Measurements from ENCODE around the gene PATZ1. TPM values are rescaled to one million over a fixed set of nuclear protein-coding genes. Genes with fewer than 3 reads are reported as not detected.

PATZ1 gene
- polyA plus RNA-seq (2012; rRNA removed) = 19.1 and 21.8 TPM in 2 replicates
- 9.7 and 15.2 TPM in 2 replicates for polyA plus RNA-seq (2012; cell fraction: cytosol; rRNA removed)
- 25.7 and 27.0 TPM in 2 replicates for polyA plus RNA-seq (2012; cell fraction: nucleus; rRNA removed)

GRCh38 chr22:31346255-31346732, at the start of gene PATZ1:
PATZ1 (minus strand) TSS chr22:31346346; CDS start chr22:31345602, 744 bp downstream.
- TF ChIP-seq EZH2phosphoT487 (IDR thresholded peaks at IDR 0.05; ENCODE audit: borderline replicate concordance, low read depth) = no peak
- TF ChIP-seq TAF1 (IDR thresholded peaks at IDR 0.05; ENCODE audit: borderline replicate concordance, low read depth, low read length) = peak; percentile 59; the same call in 1 of the 2 replicates
- TF ChIP-seq RXRA (IDR thresholded peaks at IDR 0.05; ENCODE audit: borderline replicate concordance, low read depth) = no peak
- no peak for TF ChIP-seq REST (IDR thresholded peaks at IDR 0.05; ENCODE audit: low read depth, low read length)
- TF ChIP-seq GABPA (IDR thresholded peaks at IDR 0.05; ENCODE audit: low read depth) = peak; percentile 71
- TF ChIP-seq TCF12 (IDR thresholded peaks at IDR 0.05) = 0 out of 2 replicates have a peak, but pooled peaks have one; percentile 17
- TF ChIP-seq NFIC (IDR thresholded peaks at IDR 0.05; ENCODE audit: borderline replicate concordance) = no peak
- TF ChIP-seq POLR2AphosphoS5 (IDR thresholded peaks at IDR 0.05; ENCODE audit: low read depth, low read length) = peak; percentile 57; the same call in 1 of the 2 replicates
- TF ChIP-seq ELF1 (IDR thresholded peaks at IDR 0.05) = peak; percentile 11; the same call in 1 of the 2 replicates
- TF ChIP-seq SMC3 (IDR thresholded peaks at IDR 0.05; ENCODE audit: low read depth, low read length) = no peak
- 0 out of 2 replicates have a peak, but pooled peaks have one; percentile 53 for TF ChIP-seq ZBTB33 (IDR thresholded peaks at IDR 0.05; ENCODE audit: borderline replicate concordance, low read depth)
- TF ChIP-seq PBX3 (IDR thresholded peaks at IDR 0.05) = no peak
- TF ChIP-seq FOXM1 (IDR thresholded peaks at IDR 0.05; ENCODE audit: low read depth) = 0 out of 2 replicates have a peak, but pooled peaks have one; percentile 21
- peak; percentile 88 for TF ChIP-seq YY1 (IDR thresholded peaks at IDR 0.05; ENCODE audit: low read depth)
- peak; percentile 27 for TF ChIP-seq MXI1 (IDR thresholded peaks at IDR 0.05; ENCODE audit: low read depth, low read length)
- TF ChIP-seq CHD2 (IDR thresholded peaks at IDR 0.05; ENCODE audit: low read length, partially characterized antibody) = peak; percentile 35
- TF ChIP-seq FOSL2 (IDR thresholded peaks at IDR 0.05; ENCODE audit: borderline replicate concordance, low read depth) = no peak
- TF ChIP-seq CTCF (IDR thresholded peaks at IDR 0.05) = no peak
- 0 out of 2 replicates have a peak, but pooled peaks have one; percentile 30 for TF ChIP-seq TEAD4 (IDR thresholded peaks at IDR 0.05; ENCODE audit: borderline replicate concordance, insufficient read depth)
- TF ChIP-seq MAX (IDR thresholded peaks at IDR 0.05; ENCODE audit: low read depth) = peak; percentile 84
- Histone ChIP-seq H3K27ac (ENCODE audit: low read depth in 2 of 2, low read length in 1 of 2) (peak within 1 kb of the TSS; percentile 78 to 98), H2AFZ (ENCODE audit: low read depth) (peak within 1 kb of the TSS; percentile 64; the same call in 1 of the 2 replicates), H3K9me2 (no peaks in the 10 kb centered on the region), H3K27me3 (ENCODE audit: insufficient read depth) (no peaks in the 10 kb centered on the region), H3K4me3 (ENCODE audit: low read depth in 2 of 2, low read length in 1 of 2) (peak within 1 kb of the TSS; percentile 70 to 71), H3K9ac (peak within 1 kb of the TSS; percentile 86), H3F3A (replicated peaks; ENCODE audit: insufficient read depth) (peaks cover 11% of the 10 kb centered on the region), H3K36me3 (replicated peaks in 1 of 2; ENCODE audit: control insufficient read depth in 1 of 2, insufficient read depth in 2 of 2, low read length in 1 of 2) (peaks cover 22 to 30% of the 10 kb centered on the region in 2 experiments), H3K4me1 (ENCODE audit: control insufficient read depth in 1 of 2, insufficient read depth in 2 of 2, low read depth in 1 of 2, low read length in 1 of 2) (peaks cover 19 to 52% of the 10 kb centered on the region in 2 experiments), H3K79me2 (ENCODE audit: insufficient read depth) (peaks cover 49% of the 10 kb centered on the region), H3K4me2 (peak within 1 kb of the TSS; percentile 99), H4K20me1 (ENCODE audit: insufficient read depth) (peaks cover 44% of the 10 kb centered on the region), H3K9me3 (no peaks in the 10 kb centered on the region)
- CTCF ChIA-PET = interaction anchor here (0.8 to 2.2 kb wide), 4 partner anchors 23 to 53 kb away, joined by 3 to 16 read pairs (median 4); partner anchors contain the start of gene DRG1
- peak; percentile 94 for DNase-seq
- POLR2A ChIA-PET = interaction anchor here (0.6 to 2.2 kb wide), 15 partner anchors 9 to 1543 kb away, joined by 3 to 32 read pairs (median 3); partner anchors contain the start of genes DEPDC5, DRG1 and EIF4ENIF1
- WGBS (ENCODE audit: low lambda C conversion rate) = 0% methylated on average over 14 of the region's 41 CpGs

Data from SK-N-SH (cell line).